SIG-M5 treated with dmso at 0.1 percent for 504 hours (cell line): ENCODE results near the gene TADA2B.

Experiments used
- DNase-seq: peaks from one replicate; lab custom pipeline; 2025; ENCODE audit not compliant: unreplicated experiment; lab: John Stamatoyannopoulos, UW

Gene TADA2B

DNA sequence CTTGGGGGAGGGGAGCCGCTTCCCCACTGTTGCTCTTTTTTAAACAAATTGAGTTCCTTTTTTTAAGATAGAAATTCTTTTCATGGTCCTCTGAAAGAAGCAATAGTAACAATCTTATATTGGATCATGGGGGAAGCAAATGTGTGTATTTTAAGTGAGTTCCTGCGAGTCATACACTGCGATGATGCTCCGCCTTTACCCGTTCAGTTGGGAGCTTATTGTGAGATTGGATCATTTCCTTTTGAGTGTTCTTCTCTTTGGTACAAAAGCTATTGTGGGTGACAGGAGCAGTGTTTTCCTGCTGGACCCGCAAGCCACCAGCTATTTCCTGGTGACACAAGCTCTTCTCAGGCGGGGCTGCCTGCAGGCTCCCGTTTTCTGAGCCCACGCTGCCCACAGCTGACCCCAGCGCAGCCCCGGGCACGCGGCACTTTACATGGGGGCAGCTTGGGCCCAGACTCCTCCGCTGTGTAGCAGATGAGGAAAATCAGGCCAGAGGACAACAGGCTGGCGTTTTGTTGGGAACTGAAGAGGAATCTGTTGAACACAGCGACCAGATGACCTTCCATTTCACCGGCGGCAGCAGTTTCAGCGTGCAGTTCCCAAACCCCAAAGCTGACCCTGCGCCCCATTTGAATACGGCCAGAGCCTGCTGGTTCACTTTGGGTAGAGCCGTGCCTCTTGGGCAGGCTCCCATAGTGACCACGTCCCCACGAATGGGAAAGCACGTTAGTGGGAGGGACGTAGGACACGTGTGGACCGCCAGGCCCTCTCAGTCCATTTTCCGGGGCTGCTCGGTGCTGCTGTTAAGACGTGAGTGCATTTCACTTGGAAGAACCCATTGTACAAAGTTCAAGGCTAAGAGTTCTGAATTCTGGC, 12.2 kb downstream of the TADA2B start:
- DNase-seq: no peak

DNA sequence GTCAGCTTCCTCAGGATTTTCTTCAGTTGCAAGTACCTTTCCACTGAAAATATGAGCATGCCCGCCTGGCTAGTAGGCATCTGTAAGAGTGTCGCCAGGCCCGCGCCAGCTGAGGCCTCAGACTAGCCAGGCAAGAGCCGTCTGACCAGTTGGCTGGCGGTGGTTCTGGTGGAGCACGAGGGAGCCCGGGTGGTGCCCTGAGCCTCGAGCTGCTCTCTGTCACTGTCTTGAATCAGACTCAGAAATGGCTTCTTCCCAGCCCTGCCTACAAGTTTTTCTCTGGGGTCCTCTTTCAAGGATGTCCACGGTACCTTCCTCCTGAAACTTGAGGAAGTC, 12.8 kb downstream of the TADA2B start:
- DNase-seq: no peak

DNA sequence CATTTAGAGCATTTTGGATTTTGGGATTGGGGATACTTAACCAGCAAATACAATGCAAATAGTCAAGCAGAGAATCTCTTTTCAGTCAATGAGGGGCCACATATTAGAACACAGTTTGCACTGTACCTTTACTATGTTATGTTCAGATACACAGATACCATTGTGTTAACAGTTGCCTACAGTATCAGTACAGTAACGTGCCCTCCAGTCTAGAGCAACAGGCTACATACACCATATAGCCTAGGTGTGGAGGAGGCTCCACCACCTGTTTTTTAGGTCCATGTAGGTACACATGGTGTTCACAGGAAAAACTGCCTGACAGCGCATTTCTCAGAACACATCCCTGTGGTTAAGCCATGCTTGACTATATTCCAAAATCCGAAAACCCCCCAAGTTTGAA, 15.6 kb downstream of the TADA2B start:
- no peak for DNase-seq

DNA sequence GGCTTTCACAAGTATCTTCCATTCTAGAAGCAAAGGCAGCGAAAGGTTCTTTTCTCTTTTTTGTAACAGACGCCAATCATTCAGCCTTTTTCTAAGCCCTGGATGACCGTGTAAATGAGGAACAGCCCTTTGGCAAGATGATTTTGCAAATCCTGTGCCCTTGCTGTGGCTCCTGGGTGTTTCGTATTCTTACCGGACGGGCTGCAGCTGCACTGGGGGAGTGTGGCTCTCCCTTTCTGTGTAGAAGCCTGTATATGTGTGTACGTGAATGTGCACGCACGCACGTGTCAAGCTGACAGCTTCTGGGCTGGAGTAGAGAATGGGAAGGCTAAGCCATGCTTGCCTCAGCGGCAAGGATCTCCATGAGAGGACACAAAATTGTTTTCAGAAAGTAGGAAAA, 16.5 kb downstream of the TADA2B start:
- DNase-seq: peak; percentile 92

DNA sequence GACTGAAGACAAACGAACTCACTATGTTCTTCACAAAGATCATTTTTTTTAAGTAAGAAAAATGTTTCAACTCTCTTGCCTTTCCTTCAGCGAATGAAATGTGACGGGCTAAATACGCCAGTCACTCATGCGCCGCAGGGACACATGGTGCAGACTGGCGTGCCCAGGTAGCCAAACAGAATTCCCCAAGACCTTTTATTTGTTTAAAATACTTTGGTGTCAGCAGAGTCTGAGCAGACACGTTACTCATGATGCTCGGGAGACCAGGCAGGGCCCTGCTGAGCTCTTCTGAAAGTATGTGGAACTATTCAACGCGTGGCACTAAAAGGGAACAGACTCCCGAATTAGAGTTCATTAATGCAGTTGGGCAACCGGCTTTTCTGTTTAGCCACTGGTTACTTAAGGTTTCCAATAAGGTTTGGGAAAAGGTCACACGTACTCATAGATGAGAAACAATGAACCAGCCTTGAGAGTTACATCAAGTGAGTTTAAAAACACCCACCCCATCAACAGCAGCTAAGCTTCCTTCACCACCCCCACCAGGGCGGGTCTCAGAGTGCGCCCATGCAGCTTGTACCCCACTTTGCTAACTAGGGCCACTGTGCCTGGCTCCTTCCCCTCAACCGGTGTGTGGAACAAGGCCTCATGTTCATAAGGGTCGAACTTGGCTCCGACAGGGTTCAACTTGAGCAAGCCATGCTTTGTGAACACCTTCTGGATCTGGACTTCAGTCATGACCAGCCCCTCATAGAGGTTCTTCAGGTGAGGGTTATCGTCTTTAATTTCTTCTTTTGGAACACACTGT, 17.4 kb downstream of the TADA2B start:
- peak; percentile 84 for DNase-seq

DNA sequence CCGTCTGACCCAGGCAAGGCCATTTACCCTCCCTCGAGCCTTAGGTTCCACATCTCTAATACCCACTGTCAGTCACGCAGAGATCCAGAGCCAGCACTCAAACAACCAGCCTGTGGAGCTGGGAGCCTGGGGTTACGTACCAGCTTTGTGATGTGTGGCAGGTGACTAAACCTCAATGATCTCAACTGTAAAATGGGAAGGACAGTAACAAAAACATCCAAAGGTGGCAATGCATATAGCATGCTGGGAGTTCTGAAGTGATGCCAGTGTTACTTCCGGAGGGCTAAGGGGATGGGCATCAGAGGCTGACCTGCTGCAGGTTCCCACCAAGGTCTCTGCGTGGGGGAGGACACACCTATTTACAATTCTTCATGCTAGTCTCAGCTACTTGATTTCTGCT, 18.6 kb downstream of the TADA2B start:
- DNase-seq: no peak

DNA sequence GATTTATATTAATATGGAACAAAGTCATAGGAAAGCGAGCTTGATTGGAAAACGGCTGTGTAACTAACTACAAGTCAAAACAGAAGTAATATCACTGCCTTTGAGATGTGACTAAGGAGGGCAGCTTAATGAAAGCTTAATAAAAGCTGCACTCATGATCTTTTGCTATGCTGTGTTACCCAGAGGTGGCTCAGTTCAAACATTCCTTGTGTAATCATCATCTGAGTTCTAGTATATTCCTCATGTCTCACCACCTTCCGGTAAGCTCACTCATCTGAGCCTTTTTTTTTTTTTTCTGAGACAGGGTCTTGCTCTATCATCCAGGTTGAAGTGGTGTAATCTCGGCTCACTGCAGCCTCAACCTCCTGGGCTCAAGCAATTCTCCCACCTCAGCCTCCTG, 19.6 kb downstream of the TADA2B start:
- DNase-seq: no peak

DNA sequence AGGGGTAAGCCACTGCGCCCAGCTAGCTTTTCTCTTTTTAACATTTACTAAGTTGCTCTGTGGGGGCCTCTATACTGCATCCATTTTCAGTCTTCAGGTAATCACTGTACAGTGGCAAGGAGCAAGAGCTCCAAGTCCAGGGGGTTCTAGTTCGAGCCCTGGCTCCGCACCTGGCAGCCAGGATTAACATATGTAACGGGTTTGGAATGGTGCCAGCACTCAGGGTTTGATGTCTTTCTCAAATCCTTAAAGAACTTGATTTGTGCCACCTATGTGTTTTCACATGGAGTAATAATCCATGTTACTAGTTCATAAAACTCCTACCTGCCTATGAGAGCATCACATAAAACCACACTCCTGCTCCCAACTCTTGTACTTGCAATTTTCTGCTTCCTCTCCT, 20.2 kb downstream of the TADA2B start:
- no peak for DNase-seq

DNA sequence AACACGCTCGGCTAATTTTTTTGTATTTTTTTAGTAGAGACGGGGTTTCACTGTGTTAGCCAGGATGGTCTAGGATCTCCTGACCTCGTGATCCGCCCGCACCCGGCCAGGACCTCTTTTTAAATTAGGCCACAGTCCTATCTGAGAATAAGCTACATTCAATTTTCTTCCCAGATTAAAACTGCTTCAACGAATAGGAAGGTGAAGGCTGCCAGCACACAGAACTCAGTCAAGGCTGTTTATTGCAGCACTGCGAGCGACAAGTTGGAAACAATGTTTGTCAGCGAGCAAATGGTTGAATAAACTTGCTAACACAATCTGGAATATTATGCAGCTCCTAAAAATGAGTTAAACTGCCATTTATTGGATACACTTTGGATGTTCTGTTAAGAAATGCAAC, 22.8 kb downstream of the TADA2B start:
- DNase-seq: no peak

DNA sequence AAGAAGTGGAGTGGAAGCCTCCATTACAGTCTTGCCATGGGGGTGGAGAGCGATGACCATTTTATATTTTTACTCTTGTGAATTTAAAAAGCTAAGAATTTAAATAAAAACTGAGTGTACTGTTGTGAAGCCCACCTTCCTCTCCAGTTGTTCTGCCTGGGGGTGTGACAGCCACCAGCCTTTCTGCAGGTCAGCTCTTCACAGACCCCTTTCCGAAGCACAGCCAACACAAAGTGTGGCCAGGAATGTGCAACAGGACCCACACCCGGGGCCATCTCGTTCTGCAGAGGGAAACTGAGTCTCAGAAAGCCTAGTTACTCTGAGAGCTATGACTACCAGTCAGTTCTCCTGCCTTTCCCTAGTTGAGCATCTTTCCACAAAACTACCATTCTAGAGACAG, 23.3 kb downstream of the TADA2B start:
- DNase-seq: no peak

DNA sequence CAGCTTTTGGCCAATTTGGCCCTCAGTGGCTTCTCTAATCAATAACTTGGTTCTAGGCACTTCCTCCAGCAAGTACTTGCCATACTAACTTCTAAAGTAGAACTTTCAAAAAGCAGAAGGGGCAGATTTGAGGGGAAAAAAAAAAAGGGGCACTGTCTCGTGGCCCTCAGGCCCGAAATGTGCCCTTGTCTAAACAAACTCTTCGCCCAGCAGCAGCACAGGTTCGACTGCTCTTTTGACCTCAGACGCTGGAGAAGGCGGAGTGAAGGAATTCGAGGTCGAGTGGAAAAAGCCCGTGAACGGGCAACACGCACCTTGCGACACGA, 23.9 kb downstream of the TADA2B start:
- DNase-seq: peak; percentile 24

DNA sequence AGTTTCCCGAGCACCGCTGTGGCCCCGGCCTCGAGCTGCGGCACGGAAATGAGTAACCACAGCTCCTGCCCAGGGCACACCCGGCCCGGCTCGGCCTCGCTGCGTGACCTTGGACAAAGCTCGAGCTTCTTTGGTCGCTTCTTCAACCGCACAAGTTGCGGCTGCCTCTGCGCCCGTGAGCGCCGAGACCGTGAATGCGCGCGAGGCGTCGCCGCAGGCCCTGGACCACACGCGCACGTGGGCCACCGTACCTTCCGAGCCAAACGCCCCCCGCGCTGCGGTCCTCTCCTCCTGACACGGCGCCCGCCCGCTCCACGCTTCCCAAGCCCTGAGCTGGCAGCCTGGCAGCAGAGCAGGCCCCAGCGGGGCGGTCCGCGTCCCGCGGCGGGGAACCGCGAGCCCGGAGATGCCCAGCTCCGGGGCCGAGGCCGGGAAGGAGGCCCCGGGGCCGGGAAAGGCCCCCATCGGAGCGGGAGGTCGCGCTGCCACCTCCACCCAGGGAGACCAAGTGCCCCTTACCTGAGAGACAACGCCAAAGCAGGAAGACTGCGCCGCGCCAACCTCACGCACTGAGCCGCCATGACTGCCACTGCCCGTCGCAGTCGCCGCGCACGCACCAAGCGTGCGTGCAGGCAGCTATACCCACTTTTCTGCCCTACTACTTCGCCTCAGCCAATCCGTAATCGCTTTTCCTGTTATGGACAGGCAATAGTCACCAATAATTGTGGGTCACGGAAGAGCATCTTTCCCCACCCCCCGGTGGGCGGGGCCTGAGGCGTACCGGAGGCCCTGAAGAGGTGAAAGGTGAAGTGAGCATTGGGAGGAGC, 24.5 kb downstream of the TADA2B start, which contains the start of gene GRPEL1:
Gene GRPEL1, minus strand, starts transcription at position 613 of the 827 bp plus-strand sequence. Its CDS starts 32 bp downstream, at position 581.
- peak; percentile 98 for DNase-seq

DNA sequence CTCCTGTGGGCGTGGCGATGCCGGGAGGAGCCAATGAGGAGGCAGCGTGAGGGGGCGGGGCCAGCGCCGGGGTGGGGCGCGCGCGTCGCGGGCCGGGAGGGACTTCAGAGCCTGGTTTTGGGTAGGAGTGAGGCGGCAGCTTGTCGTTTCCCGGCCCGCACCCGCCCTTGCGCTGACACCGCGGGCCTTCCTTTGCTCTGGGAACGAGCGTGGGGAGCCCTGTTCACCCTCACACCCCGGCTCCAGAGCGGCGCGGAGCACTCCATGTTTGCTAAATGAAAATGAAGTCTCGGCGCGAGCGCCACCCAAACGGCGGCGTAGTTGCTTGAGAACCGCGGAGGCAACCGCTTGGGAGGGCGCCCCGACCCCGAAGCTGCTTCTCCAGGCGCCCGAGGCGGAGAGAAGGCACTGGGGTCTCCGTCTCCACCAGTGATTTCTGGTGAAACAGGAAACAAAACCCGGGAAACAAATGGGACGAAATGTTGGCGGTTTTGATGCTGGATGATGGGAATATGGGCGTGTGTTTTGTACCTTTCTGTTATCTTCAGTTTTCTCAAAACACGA, 25.2 kb downstream of the TADA2B start:
- DNase-seq: no peak

DNA sequence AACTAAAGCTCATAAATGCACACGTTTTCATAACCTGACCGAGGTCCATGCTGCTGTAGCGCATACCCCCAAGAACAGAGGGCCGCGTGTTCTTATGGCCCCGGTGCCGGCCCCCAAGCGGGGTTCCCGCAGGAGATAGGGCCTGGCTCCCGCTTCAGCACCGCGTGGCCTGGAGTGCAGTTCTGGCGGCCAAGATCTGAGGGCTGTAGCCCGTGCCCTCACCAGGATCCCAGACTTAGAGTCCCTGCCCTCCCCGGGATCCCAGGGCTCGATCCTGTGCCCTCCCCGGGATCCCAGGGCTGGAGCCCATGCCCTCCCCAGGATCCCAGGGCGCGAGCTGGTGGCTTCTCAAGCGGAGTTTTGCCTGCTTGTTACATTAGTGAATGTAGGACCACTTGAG, 25.7 kb downstream of the TADA2B start:
- DNase-seq: no peak

DNA sequence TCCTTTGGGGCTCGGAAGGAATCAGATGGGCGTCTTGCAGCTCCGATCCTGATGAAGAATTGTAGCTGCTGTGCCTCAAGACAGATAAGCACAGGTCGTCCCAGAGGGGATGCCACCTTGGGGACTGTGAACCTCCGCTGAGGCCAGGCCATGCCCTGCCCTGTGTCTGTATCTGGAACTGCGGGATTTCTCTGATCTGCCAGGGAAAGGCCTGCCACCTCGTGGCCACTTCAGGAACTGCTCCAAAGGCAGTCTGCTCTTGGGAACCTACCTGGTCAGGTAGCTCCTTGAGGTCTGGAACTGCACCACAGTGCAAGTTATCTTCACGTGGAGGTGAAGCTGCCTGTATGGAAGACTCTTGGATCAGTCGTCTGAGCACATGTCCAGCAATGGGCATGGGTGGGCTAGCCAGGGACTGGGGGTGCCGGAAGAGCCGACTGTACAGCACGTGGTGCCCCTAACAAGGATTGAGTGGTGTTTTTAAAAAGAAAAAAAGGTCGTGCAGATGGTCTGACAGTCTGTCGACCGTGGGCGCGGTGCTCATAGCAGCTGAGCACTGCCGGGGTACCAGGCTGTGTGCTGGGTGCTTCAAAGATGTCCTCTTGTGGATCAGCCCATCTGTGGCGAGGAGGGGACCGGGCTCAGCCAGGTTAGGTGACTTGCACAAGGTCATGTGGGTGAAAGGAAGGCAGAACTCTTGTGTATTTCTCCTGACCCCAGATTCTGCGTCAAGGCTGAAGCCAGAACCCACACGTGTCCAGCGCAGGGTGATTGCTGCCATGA, 27.7 kb downstream of the TADA2B start:
- DNase-seq: peak; percentile 74

DNA sequence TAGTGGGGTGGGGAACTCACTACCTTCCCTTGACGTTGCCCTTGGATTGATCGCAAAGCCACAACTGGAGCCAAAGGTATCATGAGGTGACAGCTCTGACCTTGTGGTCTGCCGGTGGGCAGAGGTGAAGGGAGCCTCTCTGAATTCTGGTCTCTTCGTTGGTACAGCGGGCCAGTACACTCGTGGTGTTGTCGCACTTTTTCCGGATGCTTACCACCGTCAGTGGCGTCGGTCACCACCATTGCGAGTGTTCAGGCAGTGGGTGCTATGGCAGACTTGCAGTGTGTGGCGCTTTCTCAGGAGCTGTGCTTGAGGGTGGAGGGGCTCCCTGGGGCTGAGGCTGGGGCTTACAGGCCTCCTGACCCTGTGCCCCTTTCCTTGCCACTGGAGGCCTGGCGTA, 29.9 kb downstream of the TADA2B start:
- no peak for DNase-seq

DNA sequence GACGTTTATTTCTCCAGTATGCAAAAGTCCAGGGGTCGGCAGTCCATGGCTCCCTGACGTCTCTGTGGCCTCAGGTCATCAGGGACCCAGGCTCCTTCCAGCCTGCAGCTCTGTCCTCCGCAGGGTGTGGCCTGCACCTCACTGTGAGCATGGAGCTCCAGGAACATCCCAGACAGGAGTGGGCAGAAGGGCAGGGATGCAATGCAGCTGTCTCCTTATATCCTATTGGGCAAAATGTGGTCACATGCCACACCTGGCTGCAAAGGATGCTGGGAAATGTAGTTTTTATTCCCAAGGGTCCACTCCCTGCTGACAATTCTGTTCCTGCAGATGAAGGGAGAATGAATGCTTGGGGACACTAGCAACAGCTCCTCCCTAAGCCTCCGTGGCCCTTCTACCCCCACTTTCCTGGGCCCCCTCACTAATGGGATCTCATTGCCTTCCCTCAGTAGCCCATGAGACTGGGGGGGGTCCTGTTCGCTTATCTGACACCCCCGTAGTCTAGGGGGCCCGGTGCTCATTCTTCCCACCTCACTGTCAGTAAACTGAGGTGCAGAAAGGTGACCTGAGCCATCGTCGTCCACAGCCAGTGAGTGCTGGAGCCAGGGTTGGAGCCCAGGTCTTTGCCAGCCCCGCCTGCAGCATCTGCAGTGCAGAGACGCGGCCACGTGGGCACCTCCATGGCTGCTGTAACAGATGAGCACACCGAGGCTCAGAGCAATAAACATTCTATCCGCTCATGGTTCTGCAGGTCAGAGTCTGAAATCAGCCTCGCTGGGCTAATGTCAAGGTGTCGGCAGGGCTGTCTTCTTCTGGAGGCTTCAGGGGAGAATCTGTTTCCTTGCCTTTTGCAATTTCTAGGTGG, 30.6 kb downstream of the TADA2B start:
- peak; percentile 15 for DNase-seq

DNA sequence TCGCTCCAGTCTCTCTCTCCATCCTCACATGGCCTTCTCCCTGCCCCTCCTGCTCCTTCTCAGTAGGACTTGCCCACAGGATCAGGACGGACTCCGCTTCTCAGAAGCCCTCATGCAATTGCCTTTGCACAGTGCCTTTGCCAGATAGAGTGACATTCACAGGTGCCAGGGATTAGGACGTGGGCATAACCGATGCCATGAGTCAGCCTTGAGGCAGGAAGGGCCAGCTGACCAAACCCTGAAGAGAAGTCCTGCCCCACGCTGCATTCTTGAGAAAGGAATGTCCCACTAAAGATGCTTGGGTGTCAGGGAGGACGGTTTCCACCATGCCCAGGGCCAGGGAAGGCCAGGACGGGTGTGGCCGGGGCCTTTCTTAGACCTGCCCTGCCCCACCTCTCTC, 31.3 kb downstream of the TADA2B start:
- DNase-seq: no peak

DNA sequence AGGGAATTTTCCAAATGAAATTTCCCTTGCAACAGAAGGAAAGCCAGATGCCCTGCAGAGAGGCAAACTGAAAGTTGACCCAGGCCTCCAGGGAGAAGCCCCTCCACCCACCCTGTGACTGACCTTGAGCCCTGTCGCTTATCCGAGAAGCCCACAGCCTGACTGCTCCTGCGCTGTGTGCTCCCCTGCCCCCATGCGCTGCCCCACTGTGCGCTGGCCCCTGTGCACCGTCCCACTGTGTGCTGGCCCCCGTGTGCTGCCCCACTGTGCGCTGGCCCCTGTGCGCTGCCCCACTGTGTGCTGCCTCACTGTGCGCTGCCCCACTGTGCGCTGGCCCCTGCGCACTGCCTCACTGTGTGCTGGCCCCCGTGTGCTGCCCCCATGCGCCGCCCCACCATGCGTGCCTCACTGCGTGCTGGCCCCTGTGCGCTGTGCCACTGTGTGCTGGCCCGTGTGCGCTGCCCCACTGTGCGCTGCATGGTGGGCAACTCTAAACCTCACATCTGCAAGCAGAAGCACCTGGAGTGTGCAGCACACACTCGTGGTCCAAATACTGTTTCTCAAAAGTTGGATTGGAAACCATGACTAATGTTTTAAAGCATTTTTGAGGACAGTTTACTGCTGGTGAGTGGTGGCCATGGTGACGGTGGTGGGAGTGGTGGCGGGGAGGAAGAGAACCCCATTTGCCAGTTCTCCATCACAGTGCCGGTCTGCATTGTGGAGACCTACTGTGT, 33.0 kb downstream of the TADA2B start:
- DNase-seq: no peak
